T-cell (primary cell): Measurements from ENCODE around the gene ZFAND2B. TPM values are rescaled to one million over a fixed set of nuclear protein-coding genes. Genes with fewer than 3 reads are reported as not detected.

Experiments used
- ATAC-seq, 4 experiments: fragments of 200-7000 bp in 3 of 4; fragments of 150-1000 bp in 1 of 4; cut with Tn5 transposase; replicated peaks in 1 of 4; 1 replicate in 3 of 4; 2 replicates in 1 of 4; pipeline ENCODE4 v1.10.0; 2021; ENCODE audit warnings: moderate library complexity in 3 of 4, mild to moderate bottlenecking in 2 of 4, moderate number of reproducible peaks in 1 of 4
- CTCF ChIA-PET, 2 donors: fragments of 300-600 bp; sonication (Branson Sonifier 250); formaldehyde crosslinking; loops; one replicate each; lab custom pipeline; 2022; ENCODE audit warnings: antibody characterized with exemption in 2 of 2; lab: Charles Lee
- POLR2A ChIA-PET, 2 donors: fragments of 300-600 bp; sonication (Branson Sonifier 250); formaldehyde crosslinking; loops; one replicate each; lab custom pipeline; 2022; ENCODE audit warnings: antibody characterized with exemption in 2 of 2; lab: Charles Lee
- DNase-seq, 35 experiments: peaks; one replicate each; pipeline versions ENCODE4 v3.0.0 to v3.0.0-alpha.2; 2013 to 2023
- H3K27ac ChIP-seq: one replicate; pipeline ENCODE4 v1.5.1; 2013; ENCODE audit warnings: low read length
- H3K27me3 ChIP-seq, 2 experiments: replicated peaks in 1 of 2; 1 replicate in 1 of 2; 2 replicates in 1 of 2; pipeline versions ENCODE4 v1.6.1 to v1.7.0; 2013; ENCODE audit warnings: low read length in 1 of 2, mixed read lengths in 1 of 2; ENCODE audit not compliant: control insufficient read depth in 2 of 2, insufficient read depth in 2 of 2; ENCODE audit errors: extremely low read depth in 1 of 2
- H3K36me3 ChIP-seq, 2 donors: 1 replicate in 1 of 2; 2 replicates in 1 of 2; pipeline versions ENCODE4 v1.6.1 to v1.7.0; 2013; ENCODE audit warnings: low read length in 1 of 2; ENCODE audit not compliant: control insufficient read depth in 2 of 2, insufficient read depth in 1 of 2; ENCODE audit errors: extremely low read depth in 1 of 2
- H3K4me1 ChIP-seq, 2 experiments: 1 replicate in 1 of 2; 2 replicates in 1 of 2; pipeline versions ENCODE4 v1.6.1 to v1.7.0; 2013; ENCODE audit warnings: low read length in 2 of 2, mixed read lengths in 1 of 2; ENCODE audit not compliant: insufficient read depth in 2 of 2, control insufficient read depth in 1 of 2; ENCODE audit errors: extremely low read depth in 1 of 2
- H3K4me3 ChIP-seq, 2 donors: 1 replicate in 1 of 2; 2 replicates in 1 of 2; pipeline versions ENCODE4 v1.5.1 to v1.7.0; 2013; ENCODE audit warnings: mild to moderate bottlenecking in 2 of 2, low read length in 1 of 2, moderate library complexity in 1 of 2; ENCODE audit not compliant: control insufficient read depth in 1 of 2; ENCODE audit errors: extremely low read depth in 1 of 2
- H3K9me3 ChIP-seq: 2 replicates; pipeline ENCODE4 v1.7.0; 2013
- H3K27ac Mint-ChIP-seq, 2 donors: one replicate each; pipeline ENCODE4 v1.8.0; 2020 to 2021; ENCODE audit warnings: mild to moderate bottlenecking in 2 of 2, mixed read lengths in 2 of 2
- H3K27me3 Mint-ChIP-seq, 2 donors: one replicate each; pipeline ENCODE4 v1.8.0; 2021 to 2022; ENCODE audit warnings: mixed read lengths in 2 of 2
- H3K36me3 Mint-ChIP-seq: one replicate; pipeline ENCODE4 v1.8.0; 2021; ENCODE audit warnings: mixed read lengths
- H3K4me1 Mint-ChIP-seq, 3 donors: one replicate each; pipeline ENCODE4 v1.8.0; 2020 to 2022; ENCODE audit warnings: mixed read lengths in 3 of 3, mild to moderate bottlenecking in 1 of 3
- H3K4me3 Mint-ChIP-seq, 3 donors: one replicate each; pipeline ENCODE4 v1.8.0; 2020 to 2022; ENCODE audit warnings: mild to moderate bottlenecking in 3 of 3, mixed read lengths in 3 of 3, moderate library complexity in 3 of 3
- H3K9me3 Mint-ChIP-seq, 3 donors: one replicate each; pipeline ENCODE4 v1.8.0; 2020 to 2022; ENCODE audit warnings: mixed read lengths in 3 of 3
- WGBS: methylation state at CpG from one replicate; pipeline ENCODE4 v1.1.5; 2013; ENCODE audit warnings: missing lambda C conversion rate; ENCODE audit not compliant: insufficient coverage; 5-methylcytosine and 5-hydroxymethylcytosine counted together
- total RNA-seq, 35 experiments: library from RNA in 6 of 35; stranded (reverse) in 6 of 35; fragments of 120-200 nt in 1 of 35; gene quantifications; one replicate each; pipeline versions ENCODE4 v1.2.1 to v1.2.4 and lab custom pipeline; 2013 to 2026

The ZFAND2B gene
- total RNA-seq, 5 donors from 2014 or later (not counting 1 experiment from before 2014, with no cell fraction given): 61.7 to 91.6 (median 85.6) TPM

DNA sequence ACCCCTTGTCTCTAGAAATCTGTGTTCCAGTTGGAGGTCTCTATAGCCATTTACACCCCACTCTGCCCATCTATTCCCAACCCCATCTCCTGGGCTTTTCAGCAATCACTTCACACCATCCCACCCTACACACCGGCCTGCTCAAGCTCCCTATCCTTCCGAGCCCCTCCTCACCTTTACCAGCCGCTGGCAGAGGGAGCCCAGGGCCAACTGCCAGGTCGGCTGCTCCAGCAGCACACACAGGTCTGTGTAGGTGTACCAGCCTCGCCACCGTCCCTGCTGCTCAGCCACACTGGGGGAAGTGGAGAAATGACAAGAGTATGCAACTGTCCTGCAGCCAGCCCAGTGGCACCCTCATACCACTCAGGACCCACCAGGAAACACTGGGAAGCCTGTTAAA, 33.4 kb upstream of the ZFAND2B start:
- Mint-ChIP-seq H3K36me3 (peaks cover 30% of the 10 kb centered on the region), H3K4me1 (peaks cover 35 to 51% (median 41%) of the 10 kb centered on the region in 3 donors), H3K27me3 (no peaks in the 10 kb centered on the region), H3K4me3 (no peak overlapping the region), H3K27ac (peak overlapping the region; percentile 15 to 39), H3K9me3 (no peaks in the 10 kb centered on the region)
- ATAC-seq (no peak), DNase-seq (no peak)
- ChIA-PET CTCF (interaction anchor here (0.6 to 0.8 kb wide), 2 partner anchors 31 to 296 kb away, joined by 3 to 8 read pairs; no protein-coding TSS in a partner anchor), POLR2A (no interaction called here)
- Histone ChIP-seq H3K4me3 (no peak overlapping the region), H3K9me3 (no peaks in the 10 kb centered on the region), H3K27me3 (no peaks in the 10 kb centered on the region), H3K4me1 (peaks cover 15 to 45% of the 10 kb centered on the region in 2 experiments), H3K27ac (no peak overlapping the region), H3K36me3 (peaks cover 4 to 39% of the 10 kb centered on the region in 2 donors)
- no CpG with 5 or more reads among the region's 6 CpGs for WGBS

DNA sequence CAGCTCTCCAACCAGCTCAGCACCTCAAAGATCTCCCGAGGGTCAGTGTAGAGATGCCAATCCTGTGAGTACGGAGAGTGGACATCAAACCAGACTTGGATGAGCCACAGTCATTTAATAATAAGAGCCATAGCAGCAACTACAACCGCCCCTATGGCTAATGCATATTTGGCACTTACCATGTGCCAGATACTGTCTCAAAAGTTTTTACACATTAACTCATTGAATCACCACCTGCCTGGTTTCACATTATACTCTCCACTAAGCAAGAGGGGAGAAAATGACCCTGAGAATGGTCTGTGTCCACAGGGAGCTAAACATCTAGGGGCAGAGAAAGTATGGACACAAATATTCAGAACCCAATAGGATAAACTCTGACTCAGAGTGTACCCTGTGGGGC, 32.4 kb upstream of the ZFAND2B start:
- ChIA-PET CTCF (interaction anchor here (0.6 to 3.0 kb wide), 7 partner anchors 8 to 102 kb away, joined by 3 to 11 read pairs (median 5); partner anchors contain the start of gene NHEJ1 (in 1 of the 2)), POLR2A (interaction anchor here (0.6 to 1.0 kb wide), 4 partner anchors 32 to 146 kb away, joined by 3 to 6 read pairs (median 4); partner anchors contain the start of genes GLB1L (in 1 of the 2) and STK16 (in 1 of the 2))
- peak overlapping the region; percentile 62 to 92 (median 88) for H3K4me3 Mint-ChIP-seq
- Histone ChIP-seq H3K4me3 (no peak overlapping the region), H3K36me3 (peaks cover 4 to 39% of the 10 kb centered on the region in 2 donors), H3K27ac (no peak overlapping the region), H3K4me1 (peaks cover 20 to 51% of the 10 kb centered on the region in 2 experiments), H3K9me3 (no peaks in the 10 kb centered on the region), H3K27me3 (no peaks in the 10 kb centered on the region)
- ATAC-seq: no peak
- WGBS: 95% methylated on average over 2 of the region's 3 CpGs
- H3K4me1 Mint-ChIP-seq: peaks cover 42 to 58% (median 46%) of the 10 kb centered on the region in 3 donors
- no peak for DNase-seq
- peaks cover 32% of the 10 kb centered on the region for H3K36me3 Mint-ChIP-seq
- H3K27me3 Mint-ChIP-seq: no peaks in the 10 kb centered on the region
- no peaks in the 10 kb centered on the region for H3K9me3 Mint-ChIP-seq
- H3K27ac Mint-ChIP-seq: peak overlapping the region; percentile 69 to 86

DNA sequence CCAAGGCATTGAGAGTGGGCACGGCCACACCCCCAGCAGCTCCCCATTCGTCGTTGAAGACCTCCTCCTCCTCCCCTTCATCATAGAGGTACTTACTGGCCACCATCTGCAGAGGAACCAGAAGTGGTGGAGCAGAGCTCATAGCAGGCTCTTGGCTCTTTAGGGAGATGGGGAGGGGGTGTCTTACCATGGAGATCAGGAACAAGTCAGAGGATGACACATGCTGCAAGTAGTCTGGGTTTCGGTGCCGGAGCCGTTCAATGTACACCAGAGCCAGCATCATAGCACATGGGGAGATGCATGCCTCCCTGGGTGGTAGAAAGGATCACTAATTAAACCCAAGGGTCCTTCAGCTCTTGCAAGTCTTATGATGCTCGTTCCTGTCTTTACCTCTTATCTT, 31.8 kb upstream of the ZFAND2B start:
- H3K36me3 ChIP-seq: peaks cover 4 to 42% of the 10 kb centered on the region in 2 donors
- H3K4me1 ChIP-seq: peaks cover 23 to 58% of the 10 kb centered on the region in 2 experiments
- DNase-seq (no peak), ATAC-seq (no peak)
- ChIA-PET POLR2A (interaction anchor here (0.6 to 1.0 kb wide), 4 partner anchors 22 to 146 kb away, joined by 3 to 6 read pairs (median 4); no protein-coding TSS in a partner anchor), CTCF (interaction anchor here (0.6 to 3.0 kb wide), 9 partner anchors 9 to 214 kb away, joined by 3 to 26 read pairs (median 5); partner anchors contain the start of gene NHEJ1 (in 2 of the 2))
- H3K4me3 Mint-ChIP-seq: peak overlapping the region; percentile 62 to 92 (median 88)
- H3K9me3 Mint-ChIP-seq: no peaks in the 10 kb centered on the region
- peak overlapping the region; percentile 11 for H3K27ac ChIP-seq
- peaks cover 48 to 64% (median 52%) of the 10 kb centered on the region in 3 donors for H3K4me1 Mint-ChIP-seq
- no peaks in the 10 kb centered on the region for H3K27me3 Mint-ChIP-seq
- 81% methylated on average over 4 of the region's 7 CpGs for WGBS
- no peak overlapping the region for H3K4me3 ChIP-seq
- H3K36me3 Mint-ChIP-seq: peaks cover 35% of the 10 kb centered on the region
- no peaks in the 10 kb centered on the region for H3K27me3 ChIP-seq
- H3K9me3 ChIP-seq: no peaks in the 10 kb centered on the region
- peak overlapping the region; percentile 86 for H3K27ac Mint-ChIP-seq

DNA sequence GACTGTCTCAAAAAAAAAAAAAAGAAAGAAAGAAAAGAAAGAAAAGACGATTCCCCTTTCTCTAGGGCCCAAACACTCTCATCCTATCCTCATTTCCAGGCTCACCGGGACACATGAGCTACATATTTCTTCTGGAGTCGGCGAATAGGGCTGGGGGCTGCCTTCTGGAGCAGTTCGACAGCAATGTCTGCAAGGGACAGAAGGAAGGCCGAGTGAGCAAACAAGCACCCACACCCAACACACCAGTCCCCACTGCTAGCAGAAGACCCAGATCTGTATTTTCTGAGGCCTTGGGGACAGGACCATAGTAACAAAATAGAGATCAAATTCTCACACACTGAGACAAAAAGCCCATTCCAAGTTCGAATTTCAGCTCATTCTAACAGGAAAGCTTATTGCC, 31.1 kb upstream of the ZFAND2B start:
- Histone ChIP-seq H3K36me3 (peaks cover 7 to 49% of the 10 kb centered on the region in 2 donors), H3K9me3 (no peaks in the 10 kb centered on the region), H3K27ac (peak overlapping the region; percentile 83), H3K4me1 (peaks cover 23 to 65% of the 10 kb centered on the region in 2 experiments), H3K4me3 (peak overlapping the region; percentile 25 to 60), H3K27me3 (no peaks in the 10 kb centered on the region)
- peaks cover 36% of the 10 kb centered on the region for H3K36me3 Mint-ChIP-seq
- ChIA-PET POLR2A (interaction anchor here (0.6 to 0.7 kb wide), 2 partner anchors 21 to 1106 kb away, joined by 3 to 4 read pairs; partner anchors contain the start of gene RUFY4 (in 1 of the 2)), CTCF (interaction anchor here (0.6 to 3.0 kb wide), 13 partner anchors 9 to 213 kb away, joined by 3 to 26 read pairs (median 5); partner anchors contain the start of genes NHEJ1 (in 2 of the 2), DNAJB2 (in 1 of the 2), TUBA4A (in 1 of the 2) and ZFAND2B (in 1 of the 2))
- no peak for DNase-seq
- WGBS: 100% methylated on average over 4 of the region's 7 CpGs
- H3K4me1 Mint-ChIP-seq: peaks cover 55 to 71% (median 59%) of the 10 kb centered on the region in 3 donors
- no peaks in the 10 kb centered on the region for H3K27me3 Mint-ChIP-seq
- ATAC-seq: no peak
- peak overlapping the region; percentile 86 to 99 for H3K27ac Mint-ChIP-seq
- H3K4me3 Mint-ChIP-seq: peak overlapping the region; percentile 88 to 96 (median 92)
- no peaks in the 10 kb centered on the region for H3K9me3 Mint-ChIP-seq

GRCh38 chr2:219175928-219176817, 30.4 kb upstream of the ZFAND2B start:
- Histone ChIP-seq H3K9me3 (no peaks in the 10 kb centered on the region), H3K36me3 (peaks cover 8 to 56% of the 10 kb centered on the region in 2 donors), H3K4me1 (peaks cover 23 to 70% of the 10 kb centered on the region in 2 experiments), H3K27me3 (no peaks in the 10 kb centered on the region), H3K4me3 (peak overlapping the region; percentile 60 to 92), H3K27ac (peak overlapping the region; percentile 83)
- Mint-ChIP-seq H3K4me1 (peaks cover 62 to 76% (median 63%) of the 10 kb centered on the region in 3 donors), H3K9me3 (no peaks in the 10 kb centered on the region), H3K27me3 (no peaks in the 10 kb centered on the region), H3K36me3 (peaks cover 43% of the 10 kb centered on the region), H3K27ac (peak overlapping the region; percentile 86 to 99), H3K4me3 (peak overlapping the region; percentile 88 to 96 (median 92))
- POLR2A ChIA-PET: interaction anchor here (0.5 to 1.1 kb wide), 11 partner anchors 10 to 1107 kb away, joined by 3 to 9 read pairs (median 4); partner anchors contain the start of genes RUFY4 (in 1 of the 2) and TUBA4A (in 1 of the 2)
- under 1% methylated on average over 38 of the region's 45 CpGs for whole genome bisulfite sequencing
- ATAC-seq (peak; percentile 13 to 24 (median 19)), DNase-seq (peak in 12 of 35 experiments; percentile 7 to 30 (median 15))
- CTCF ChIA-PET: interaction anchor here (0.6 to 3.0 kb wide), 16 partner anchors 10 to 323 kb away, joined by 3 to 26 read pairs (median 4); partner anchors contain the start of genes NHEJ1 (in 2 of the 2), DNAJB2 (in 1 of the 2), GMPPA (in 1 of the 2) and TUBA4A (in 1 of the 2)
